Mesothelial cell of epicardium (in vitro differentiated cells): ENCODE data around the gene OR10H5. TPM values are rescaled to one million over a fixed set of nuclear protein-coding genes. Genes with fewer than 3 reads are reported as not detected.
"Not testable (repeated sequence)": the region's sequence is repeated elsewhere in the genome, so short reads cannot be mapped to it uniquely, and the experiment has no call there.

Source experiments
- DNase-seq, 2 experiments: peaks; one replicate each; pipeline ENCODE4 v3.0.0; 2021; ENCODE audit warnings: low spot score in 2 of 2; ENCODE audit not compliant: unreplicated experiment in 2 of 2
- H3K27ac Mint-ChIP-seq: 2 replicates; pipeline ENCODE4 v1.8.0; 2021; ENCODE audit warnings: mixed read lengths
- H3K27me3 Mint-ChIP-seq: 2 replicates; pipeline ENCODE4 v1.8.0; 2021; ENCODE audit warnings: low read depth, mixed read lengths
- H3K36me3 Mint-ChIP-seq: 2 replicates; pipeline ENCODE4 v1.8.0; 2021; ENCODE audit warnings: mixed read lengths
- H3K4me1 Mint-ChIP-seq: 2 replicates; pipeline ENCODE4 v1.8.0; 2021; ENCODE audit warnings: mixed read lengths
- H3K4me3 Mint-ChIP-seq: 2 replicates; pipeline ENCODE4 v1.8.0; 2021; ENCODE audit warnings: mild to moderate bottlenecking, moderate library complexity, mixed read lengths
- H3K9me3 Mint-ChIP-seq: 2 replicates; pipeline ENCODE4 v1.8.0; 2021; ENCODE audit warnings: mixed read lengths
- total RNA-seq: library from RNA; stranded (reverse); gene quantifications from 3 replicates; pipeline ENCODE4 v1.2.1, GENCODE V29; 2021
- TF ChIP-seq, protein P1 (sequence below): fragments of 200-600 bp; sonication (generic); IDR thresholded peaks from one replicate; pipeline ENCODE4 v1.5.0; 2021; ENCODE audit warnings: antibody characterized with exemption; ENCODE audit not compliant: unreplicated experiment

Gene OR10H5
- total RNA-seq, 1 donor from 2014 or later = not detected

DNA sequence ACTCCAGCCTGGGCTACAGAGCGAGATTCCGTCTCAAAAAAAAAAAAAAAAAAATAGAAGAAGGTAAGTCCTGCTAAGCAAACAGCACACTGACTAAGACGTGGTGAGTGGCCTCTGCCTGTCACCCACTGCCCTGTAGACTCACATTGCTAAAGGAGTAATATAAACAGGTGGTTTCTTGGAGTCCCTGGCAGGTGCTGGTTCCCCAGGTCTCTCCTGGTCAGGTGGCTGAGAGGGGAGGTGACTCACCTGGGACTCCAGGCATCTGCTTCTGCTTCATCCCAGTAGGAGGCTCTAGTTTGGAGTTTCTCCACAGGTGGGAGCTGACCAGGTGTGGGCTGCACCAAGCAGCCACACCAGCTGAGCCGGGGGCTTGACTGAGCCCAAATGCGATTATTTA is 27.8 kb downstream of the OR10H5 start, which contains the start of gene OR10H1:
OR10H1 (minus strand) TSS at position 359 of the 400 bp plus-strand sequence. CDS start 7,627 bp downstream, outside the sequence.
- DNase-seq = no peak
- Mint-ChIP-seq H3K27me3 (no peaks in the 10 kb centered on the region), H3K36me3 (peaks cover 3% of the 10 kb centered on the region), H3K4me3 (no peak within 1 kb of the TSS), H3K4me1 (no peaks in the 10 kb centered on the region), H3K9me3 (peaks cover 66% of the 10 kb centered on the region), H3K27ac (no peak within 1 kb of the TSS)
- TF ChIP-seq, protein P1, sequence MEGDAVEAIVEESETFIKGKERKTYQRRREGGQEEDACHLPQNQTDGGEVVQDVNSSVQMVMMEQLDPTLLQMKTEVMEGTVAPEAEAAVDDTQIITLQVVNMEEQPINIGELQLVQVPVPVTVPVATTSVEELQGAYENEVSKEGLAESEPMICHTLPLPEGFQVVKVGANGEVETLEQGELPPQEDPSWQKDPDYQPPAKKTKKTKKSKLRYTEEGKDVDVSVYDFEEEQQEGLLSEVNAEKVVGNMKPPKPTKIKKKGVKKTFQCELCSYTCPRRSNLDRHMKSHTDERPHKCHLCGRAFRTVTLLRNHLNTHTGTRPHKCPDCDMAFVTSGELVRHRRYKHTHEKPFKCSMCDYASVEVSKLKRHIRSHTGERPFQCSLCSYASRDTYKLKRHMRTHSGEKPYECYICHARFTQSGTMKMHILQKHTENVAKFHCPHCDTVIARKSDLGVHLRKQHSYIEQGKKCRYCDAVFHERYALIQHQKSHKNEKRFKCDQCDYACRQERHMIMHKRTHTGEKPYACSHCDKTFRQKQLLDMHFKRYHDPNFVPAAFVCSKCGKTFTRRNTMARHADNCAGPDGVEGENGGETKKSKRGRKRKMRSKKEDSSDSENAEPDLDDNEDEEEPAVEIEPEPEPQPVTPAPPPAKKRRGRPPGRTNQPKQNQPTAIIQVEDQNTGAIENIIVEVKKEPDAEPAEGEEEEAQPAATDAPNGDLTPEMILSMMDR = no peak

GRCh38 chr19:15820646-15821045 is 33.2 kb downstream of the OR10H5 start:
- TF ChIP-seq, protein P1 = no peak
- no peak overlapping the region for H3K4me3 Mint-ChIP-seq
- H3K9me3 Mint-ChIP-seq = peaks cover 57% of the 10 kb centered on the region
- no peaks in the 10 kb centered on the region for H3K4me1 Mint-ChIP-seq
- no peaks in the 10 kb centered on the region for H3K27me3 Mint-ChIP-seq
- no peak overlapping the region for H3K27ac Mint-ChIP-seq
- peaks cover 4% of the 10 kb centered on the region for H3K36me3 Mint-ChIP-seq
- DNase-seq = no peak

DNA sequence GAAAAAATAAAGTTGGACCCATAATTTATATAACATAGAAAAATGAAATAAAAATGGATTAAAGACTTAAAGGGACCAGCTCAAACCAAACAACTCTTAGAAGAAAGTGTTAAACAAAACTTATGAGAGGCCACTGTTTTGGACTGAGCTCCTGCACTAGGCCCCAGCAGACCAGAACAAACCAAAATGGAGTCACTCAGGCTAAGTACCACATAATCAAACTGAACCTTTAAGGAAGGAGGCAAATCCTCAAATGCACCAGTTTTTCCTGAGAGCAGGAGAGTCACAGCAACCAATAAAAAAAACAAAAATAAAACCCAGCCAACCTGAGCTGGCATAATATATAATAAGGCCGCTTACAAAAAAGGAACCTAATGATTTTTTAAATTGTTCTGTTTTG is 38.3 kb downstream of the OR10H5 start:
- no peak for DNase-seq
- no peaks in the 10 kb centered on the region for H3K4me1 Mint-ChIP-seq
- H3K36me3 Mint-ChIP-seq = peaks cover 2% of the 10 kb centered on the region
- H3K9me3 Mint-ChIP-seq = peaks cover 57% of the 10 kb centered on the region
- TF ChIP-seq, protein P1 = no peak
- no peaks in the 10 kb centered on the region for H3K27me3 Mint-ChIP-seq
- no peak overlapping the region for H3K27ac Mint-ChIP-seq
- no peak overlapping the region for H3K4me3 Mint-ChIP-seq

GRCh38 chr19:15828121-15828610 is 40.7 kb downstream of the OR10H5 start:
- Mint-ChIP-seq H3K9me3 (peaks cover 49% of the 10 kb centered on the region), H3K36me3 (peaks cover 2% of the 10 kb centered on the region), H3K27me3 (no peaks in the 10 kb centered on the region), H3K4me3 (no peak overlapping the region), H3K27ac (no peak overlapping the region), H3K4me1 (no peaks in the 10 kb centered on the region)
- no peak for DNase-seq
- TF ChIP-seq, protein P1 = no peak

DNA sequence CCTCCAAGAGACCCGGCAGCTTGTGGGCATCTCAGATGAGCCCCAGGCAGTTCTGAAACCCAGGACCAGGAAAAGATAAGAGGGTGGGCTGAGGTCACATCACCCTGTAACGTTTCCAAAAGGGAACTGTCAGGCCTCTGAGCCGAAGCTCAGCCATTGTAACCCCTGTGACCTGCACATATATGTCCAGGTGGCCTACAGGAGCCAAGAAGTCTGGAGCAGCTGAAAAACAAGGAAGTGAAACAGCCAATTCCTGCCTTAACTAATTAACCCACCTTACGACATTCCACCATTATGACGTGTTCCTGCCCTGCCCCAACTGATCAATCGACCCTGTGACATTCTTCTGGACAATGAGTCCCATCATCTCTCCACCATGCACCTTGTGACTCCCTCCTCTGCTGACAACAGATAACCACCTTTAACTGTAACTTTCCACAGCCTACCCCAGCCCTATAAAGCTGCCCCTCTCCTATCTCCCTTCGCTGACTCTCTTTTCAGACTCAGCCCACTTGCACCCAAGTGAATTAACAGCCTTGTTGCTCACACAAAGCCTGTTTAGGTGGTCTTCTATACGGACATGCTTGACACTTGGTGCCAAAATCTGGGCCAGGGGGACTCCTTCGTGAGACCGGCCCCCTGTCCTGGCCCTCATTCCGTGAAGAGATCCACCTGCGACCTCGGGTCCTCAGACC is 41.3 kb downstream of the OR10H5 start:
- not testable (repeated sequence) for H3K27me3 Mint-ChIP-seq, DNase-seq, H3K4me3 Mint-ChIP-seq, H3K27ac Mint-ChIP-seq, H3K4me1 Mint-ChIP-seq, H3K36me3 Mint-ChIP-seq
- peaks cover 47% of the 10 kb centered on the region for H3K9me3 Mint-ChIP-seq

- no peak for DNase-seq
- peaks cover 41% of the 10 kb centered on the region for H3K9me3 Mint-ChIP-seq
- H3K27ac Mint-ChIP-seq = no peak overlapping the region
Observed at GRCh38 chr19:15829306-15829698, 41.8 kb downstream of the OR10H5 start.

More at GRCh38 chr19:15829306-15829698, 41.8 kb downstream of the OR10H5 start:
- H3K27me3 Mint-ChIP-seq = no peaks in the 10 kb centered on the region
- no peaks in the 10 kb centered on the region for H3K36me3 Mint-ChIP-seq
- TF ChIP-seq, protein P1 = no peak
- H3K4me3 Mint-ChIP-seq = no peak overlapping the region
- no peaks in the 10 kb centered on the region for H3K4me1 Mint-ChIP-seq
